ENCODE results near the gene TPM2. TPM values are rescaled to one million over a fixed set of nuclear protein-coding genes. Genes with fewer than 3 reads are reported as not detected.

The TPM2 gene
- total RNA-seq, 1 experiment from 2014 or later = 544 TPM

- CTCF ChIA-PET = interaction anchor here (0.5 to 1.2 kb wide), 2 partner anchors 20 to 268 kb away, joined by 3 read pairs; no protein-coding TSS in a partner anchor
- Histone ChIP-seq H3K4me3 (ENCODE audit: low read depth in 2 of 2, low read length in 2 of 2) (no peak overlapping the region), H3K4me1 (ENCODE audit: control insufficient read depth, insufficient read depth, low read length) (no peaks in the 10 kb centered on the region), H3K9me3 (ENCODE audit: control insufficient read depth, insufficient read depth, low read depth, low read length) (no peaks in the 10 kb centered on the region), H3K27me3 (ENCODE audit: control insufficient read depth, insufficient read depth, low read length) (no peaks in the 10 kb centered on the region), H3K27ac (ENCODE audit: low read length) (no peak overlapping the region), H3K36me3 (ENCODE audit: control insufficient read depth, insufficient read depth, low read length) (peaks cover 53% of the 10 kb centered on the region)
- no TSS peak for BruUV-seq (replicated peaks)
- POLR2A ChIA-PET = interaction anchor here (0.9 kb wide), 1 partner anchor 68 kb away, joined by 3 read pairs; no protein-coding TSS in a partner anchor
- in situ Hi-C loops (cut with HindIII; ENCODE audit: low pct_unique_long_range_greater_than_20kb, low sequenced_read_pairs) = no loop called here
- intact Hi-C loops (cut with micrococcal nuclease; ENCODE audit: unreplicated experiment) = no loop called here
- ATAC-seq (no peak), DNase-seq (ENCODE audit: low read depth, low spot score) (no peak)
- TF ChIP-seq, protein P1, sequence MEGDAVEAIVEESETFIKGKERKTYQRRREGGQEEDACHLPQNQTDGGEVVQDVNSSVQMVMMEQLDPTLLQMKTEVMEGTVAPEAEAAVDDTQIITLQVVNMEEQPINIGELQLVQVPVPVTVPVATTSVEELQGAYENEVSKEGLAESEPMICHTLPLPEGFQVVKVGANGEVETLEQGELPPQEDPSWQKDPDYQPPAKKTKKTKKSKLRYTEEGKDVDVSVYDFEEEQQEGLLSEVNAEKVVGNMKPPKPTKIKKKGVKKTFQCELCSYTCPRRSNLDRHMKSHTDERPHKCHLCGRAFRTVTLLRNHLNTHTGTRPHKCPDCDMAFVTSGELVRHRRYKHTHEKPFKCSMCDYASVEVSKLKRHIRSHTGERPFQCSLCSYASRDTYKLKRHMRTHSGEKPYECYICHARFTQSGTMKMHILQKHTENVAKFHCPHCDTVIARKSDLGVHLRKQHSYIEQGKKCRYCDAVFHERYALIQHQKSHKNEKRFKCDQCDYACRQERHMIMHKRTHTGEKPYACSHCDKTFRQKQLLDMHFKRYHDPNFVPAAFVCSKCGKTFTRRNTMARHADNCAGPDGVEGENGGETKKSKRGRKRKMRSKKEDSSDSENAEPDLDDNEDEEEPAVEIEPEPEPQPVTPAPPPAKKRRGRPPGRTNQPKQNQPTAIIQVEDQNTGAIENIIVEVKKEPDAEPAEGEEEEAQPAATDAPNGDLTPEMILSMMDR (IDR thresholded peaks at IDR 0.05) = no peak
- TF ChIP-seq SIN3A (IDR thresholded peaks at IDR 0.05; ENCODE audit: borderline replicate concordance, insufficient read depth, low read depth, low read length) = no peak
- TF ChIP-seq, protein P2, sequence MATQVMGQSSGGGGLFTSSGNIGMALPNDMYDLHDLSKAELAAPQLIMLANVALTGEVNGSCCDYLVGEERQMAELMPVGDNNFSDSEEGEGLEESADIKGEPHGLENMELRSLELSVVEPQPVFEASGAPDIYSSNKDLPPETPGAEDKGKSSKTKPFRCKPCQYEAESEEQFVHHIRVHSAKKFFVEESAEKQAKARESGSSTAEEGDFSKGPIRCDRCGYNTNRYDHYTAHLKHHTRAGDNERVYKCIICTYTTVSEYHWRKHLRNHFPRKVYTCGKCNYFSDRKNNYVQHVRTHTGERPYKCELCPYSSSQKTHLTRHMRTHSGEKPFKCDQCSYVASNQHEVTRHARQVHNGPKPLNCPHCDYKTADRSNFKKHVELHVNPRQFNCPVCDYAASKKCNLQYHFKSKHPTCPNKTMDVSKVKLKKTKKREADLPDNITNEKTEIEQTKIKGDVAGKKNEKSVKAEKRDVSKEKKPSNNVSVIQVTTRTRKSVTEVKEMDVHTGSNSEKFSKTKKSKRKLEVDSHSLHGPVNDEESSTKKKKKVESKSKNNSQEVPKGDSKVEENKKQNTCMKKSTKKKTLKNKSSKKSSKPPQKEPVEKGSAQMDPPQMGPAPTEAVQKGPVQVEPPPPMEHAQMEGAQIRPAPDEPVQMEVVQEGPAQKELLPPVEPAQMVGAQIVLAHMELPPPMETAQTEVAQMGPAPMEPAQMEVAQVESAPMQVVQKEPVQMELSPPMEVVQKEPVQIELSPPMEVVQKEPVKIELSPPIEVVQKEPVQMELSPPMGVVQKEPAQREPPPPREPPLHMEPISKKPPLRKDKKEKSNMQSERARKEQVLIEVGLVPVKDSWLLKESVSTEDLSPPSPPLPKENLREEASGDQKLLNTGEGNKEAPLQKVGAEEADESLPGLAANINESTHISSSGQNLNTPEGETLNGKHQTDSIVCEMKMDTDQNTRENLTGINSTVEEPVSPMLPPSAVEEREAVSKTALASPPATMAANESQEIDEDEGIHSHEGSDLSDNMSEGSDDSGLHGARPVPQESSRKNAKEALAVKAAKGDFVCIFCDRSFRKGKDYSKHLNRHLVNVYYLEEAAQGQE (IDR thresholded peaks at IDR 0.05; ENCODE audit: insufficient read depth in 1 of 2, low read depth in 2 of 2, low read length in 1 of 2) = no peak
- TF ChIP-seq POLR2AphosphoS5 (IDR thresholded peaks at IDR 0.05; ENCODE audit: low read depth, low read length) = no peak
- no peak for TF ChIP-seq TCF7L2 (IDR thresholded peaks at IDR 0.05; ENCODE audit: low read depth, low read length)
Observed at GRCh38 chr9:35717132-35717870, 27.6 kb upstream of the TPM2 start.

DNA sequence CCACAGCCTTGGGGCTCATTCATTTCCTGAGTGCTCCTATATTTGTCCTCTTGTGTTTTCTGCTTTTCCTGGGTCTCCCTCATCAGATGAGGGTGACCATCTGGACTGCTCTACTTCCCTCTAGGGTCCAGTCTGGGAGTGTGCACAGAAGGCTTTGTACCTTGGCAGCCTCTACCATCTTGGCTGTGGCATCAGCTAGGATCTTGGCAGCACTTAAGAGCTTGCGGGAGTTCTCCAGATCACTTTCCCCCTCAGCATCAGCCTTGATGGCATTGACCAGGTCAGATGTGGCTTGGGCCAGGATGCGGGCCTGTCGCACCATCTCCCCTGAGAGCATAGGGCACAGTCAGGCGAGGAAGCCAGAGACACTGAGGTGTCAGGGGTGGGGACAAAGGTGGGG lies 26.5 kb upstream of the TPM2 start:
- Histone ChIP-seq H3K27ac (ENCODE audit: low read length) (no peak overlapping the region), H3K4me3 (ENCODE audit: low read depth in 2 of 2, low read length in 2 of 2) (no peak overlapping the region), H3K9me3 (ENCODE audit: control insufficient read depth, insufficient read depth, low read depth, low read length) (no peaks in the 10 kb centered on the region), H3K4me1 (ENCODE audit: control insufficient read depth, insufficient read depth, low read length) (no peaks in the 10 kb centered on the region), H3K36me3 (ENCODE audit: control insufficient read depth, insufficient read depth, low read length) (peaks cover 42% of the 10 kb centered on the region), H3K27me3 (ENCODE audit: control insufficient read depth, insufficient read depth, low read length) (no peaks in the 10 kb centered on the region)
- in situ Hi-C loops (cut with HindIII; ENCODE audit: low pct_unique_long_range_greater_than_20kb, low sequenced_read_pairs) = no loop called here
- ChIA-PET CTCF (no interaction called here), POLR2A (no interaction called here)
- ATAC-seq = no peak; the same call in 1 of the 2 replicates
- intact Hi-C loops (cut with micrococcal nuclease; ENCODE audit: unreplicated experiment) = no loop called here
- DNase-seq (ENCODE audit: low read depth, low spot score) = no peak
- TF ChIP-seq TCF7L2 (IDR thresholded peaks at IDR 0.05; ENCODE audit: low read depth, low read length) (no peak), POLR2AphosphoS5 (IDR thresholded peaks at IDR 0.05; ENCODE audit: low read depth, low read length) (no peak), SIN3A (IDR thresholded peaks at IDR 0.05; ENCODE audit: borderline replicate concordance, insufficient read depth, low read depth, low read length) (no peak)
- TF ChIP-seq, protein P2 (IDR thresholded peaks at IDR 0.05; ENCODE audit: insufficient read depth in 1 of 2, low read depth in 2 of 2, low read length in 1 of 2) = no peak
- TF ChIP-seq, protein P1 (IDR thresholded peaks at IDR 0.05) = no peak
- BruUV-seq (replicated peaks) = no TSS peak

All from Panc1 (cell line).